OCI-LY3 (cell line): ENCODE data around the gene MICA.

Experiments
- EZH2phosphoT487 ChIP-seq: fragments of 200-600 bp; shearing (Covaris generic); IDR thresholded peaks from 2 replicates; pipeline ENCODE4 v1.6.1; 2018; ENCODE audit warnings: antibody characterized with exemption, mixed run types, low read depth
- TF ChIP-seq, protein P1 (sequence below): fragments of 200-600, 300-600 bp; sonication (generic); IDR thresholded peaks from 2 replicates; pipeline ENCODE4 v1.5.1; 2014; ENCODE audit warnings: antibody characterized with exemption, low read length, low read depth

DNA sequence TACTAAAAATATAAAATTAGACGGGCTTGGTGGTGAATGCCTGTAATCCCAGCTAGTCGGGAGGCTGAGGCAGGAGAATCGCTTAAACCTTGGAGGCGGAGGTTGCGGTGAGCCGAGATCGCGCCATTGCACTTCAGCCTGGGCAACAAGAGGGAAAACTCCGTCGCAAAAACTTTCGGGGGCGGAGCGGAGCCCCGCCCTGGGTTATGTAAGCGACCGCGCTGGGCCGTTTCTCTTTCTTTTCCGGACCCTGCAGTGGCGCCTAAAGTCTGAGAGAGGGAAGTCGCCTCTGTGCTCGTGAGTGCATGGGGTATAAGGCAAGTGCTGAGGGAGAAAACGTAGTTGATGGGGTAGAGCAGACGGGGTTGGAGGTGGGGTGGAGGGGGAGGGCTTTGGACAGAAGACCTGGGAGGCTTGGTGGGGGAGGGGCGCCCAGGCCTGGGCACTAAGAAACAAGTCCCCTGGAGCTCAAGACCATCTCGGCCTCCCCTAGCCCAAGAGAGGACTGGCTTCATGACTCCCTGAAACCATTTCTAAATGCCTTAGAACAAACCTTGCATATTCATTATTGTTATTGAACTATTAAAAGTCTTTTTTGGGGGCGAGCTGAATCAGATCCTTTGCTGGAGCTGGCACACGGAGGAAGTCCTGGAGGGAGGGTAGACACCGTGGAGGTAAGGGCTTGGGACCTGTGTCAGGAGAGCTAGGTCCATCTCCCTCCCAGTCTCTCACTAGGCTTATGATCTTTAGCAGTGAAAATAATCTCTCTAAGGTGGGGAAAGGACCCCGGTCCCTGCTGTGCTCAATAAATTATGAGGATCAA is 2.7 kb upstream of the MICA start:
- TF ChIP-seq, protein P1, sequence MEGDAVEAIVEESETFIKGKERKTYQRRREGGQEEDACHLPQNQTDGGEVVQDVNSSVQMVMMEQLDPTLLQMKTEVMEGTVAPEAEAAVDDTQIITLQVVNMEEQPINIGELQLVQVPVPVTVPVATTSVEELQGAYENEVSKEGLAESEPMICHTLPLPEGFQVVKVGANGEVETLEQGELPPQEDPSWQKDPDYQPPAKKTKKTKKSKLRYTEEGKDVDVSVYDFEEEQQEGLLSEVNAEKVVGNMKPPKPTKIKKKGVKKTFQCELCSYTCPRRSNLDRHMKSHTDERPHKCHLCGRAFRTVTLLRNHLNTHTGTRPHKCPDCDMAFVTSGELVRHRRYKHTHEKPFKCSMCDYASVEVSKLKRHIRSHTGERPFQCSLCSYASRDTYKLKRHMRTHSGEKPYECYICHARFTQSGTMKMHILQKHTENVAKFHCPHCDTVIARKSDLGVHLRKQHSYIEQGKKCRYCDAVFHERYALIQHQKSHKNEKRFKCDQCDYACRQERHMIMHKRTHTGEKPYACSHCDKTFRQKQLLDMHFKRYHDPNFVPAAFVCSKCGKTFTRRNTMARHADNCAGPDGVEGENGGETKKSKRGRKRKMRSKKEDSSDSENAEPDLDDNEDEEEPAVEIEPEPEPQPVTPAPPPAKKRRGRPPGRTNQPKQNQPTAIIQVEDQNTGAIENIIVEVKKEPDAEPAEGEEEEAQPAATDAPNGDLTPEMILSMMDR = no peak
- no peak for TF ChIP-seq EZH2phosphoT487
